AG04450 (cell line): Measurements from ENCODE around the gene ATXN1. TPM values are rescaled to one million over a fixed set of nuclear protein-coding genes. Genes with fewer than 3 reads are reported as not detected.

Source experiments
- CTCF ChIA-PET: fragments of 300-600, 350-600 bp; formaldehyde crosslinking; extraction: SDS; loops from one replicate; lab custom pipeline; 2022; ENCODE audit warnings: antibody characterized with exemption, inconsistent platforms; lab: Charles Lee
- POLR2A ChIA-PET: fragments of 350-600 bp; formaldehyde crosslinking; extraction: SDS; loops from one replicate; lab custom pipeline; 2021; ENCODE audit warnings: antibody characterized with exemption, inconsistent platforms; lab: Yijun Ruan, JAX
- DNase-seq: peaks from one replicate; pipeline ENCODE4 v3.0.0-alpha.2; 2011; ENCODE audit warnings: low read depth, low spot score
- H3K27ac ChIP-seq: one replicate; pipeline ENCODE4 v1.5.1; 2012; ENCODE audit warnings: low read depth, low read length, control low read depth
- H3K27me3 ChIP-seq: one replicate; pipeline ENCODE4 v1.6.0; 2012; ENCODE audit warnings: low read length; ENCODE audit not compliant: control insufficient read depth, insufficient read depth
- H3K4me3 ChIP-seq: 2 replicates; pipeline ENCODE4 v1.5.1; 2011; ENCODE audit warnings: mild to moderate bottlenecking, low read depth, low read length, control low read depth
- H3K9me3 ChIP-seq: 2 replicates; pipeline ENCODE4 v1.5.1; 2012; ENCODE audit warnings: low read length; ENCODE audit not compliant: control insufficient read depth, insufficient read depth
- CTCF ChIP-seq: IDR thresholded peaks from 2 replicates; pipeline ENCODE4 v1.5.1; 2011; ENCODE audit warnings: low read depth, low read length, control low read depth, inconsistent platforms
- polyA plus RNA-seq: library from polyadenylated mRNA; depleted of rRNA; stranded (reverse); fragments of >200 nt; gene quantifications from 2 replicates; pipeline ENCODE4 v1.2.3, GENCODE V29; 2011

ATXN1 gene
- polyA plus RNA-seq, 1 experiment: 12.6 TPM

- Histone ChIP-seq H3K27me3 (no peaks in the 10 kb centered on the region), H3K27ac (no peak overlapping the region), H3K9me3 (no peaks in the 10 kb centered on the region), H3K4me3 (no peak overlapping the region)
- POLR2A ChIA-PET: interaction anchor here (0.6 kb wide), 1 partner anchor 12 kb away, joined by 3 read pairs; no protein-coding TSS in a partner anchor
- CTCF ChIA-PET: interaction anchor here (0.6 kb wide), 1 partner anchor 8 kb away, joined by 6 read pairs; no protein-coding TSS in a partner anchor
- TF ChIP-seq CTCF: no peak
- DNase-seq: no peak
These were observed 116.6 kb downstream of the ATXN1 start for GRCh38 chr6:16644540-16645250.

- Histone ChIP-seq H3K4me3 (no peak overlapping the region), H3K27ac (peak overlapping the region; percentile 34), H3K9me3 (no peaks in the 10 kb centered on the region), H3K27me3 (no peaks in the 10 kb centered on the region)
- TF ChIP-seq CTCF: no peak
- peak; percentile 50 for DNase-seq
- ChIA-PET CTCF (no interaction called here), POLR2A (no interaction called here)
These were observed 121.4 kb downstream of the ATXN1 start for GRCh38 chr6:16639684-16640480.

- no peak overlapping the region for H3K4me3 ChIP-seq
- H3K9me3 ChIP-seq: no peaks in the 10 kb centered on the region
- ChIA-PET CTCF (interaction anchor here (0.7 to 1.4 kb wide), 2 partner anchors 124 to 338 kb away, joined by 5 read pairs; partner anchors contain the start of gene ATXN1), POLR2A (no interaction called here)
- no peak for TF ChIP-seq CTCF
- H3K27ac ChIP-seq: no peak overlapping the region
- DNase-seq: no peak
- no peaks in the 10 kb centered on the region for H3K27me3 ChIP-seq
These were observed 123.6 kb downstream of the ATXN1 start for GRCh38 chr6:16637635-16638034.

GRCh38 chr6:16635810-16636602 lies 125.3 kb downstream of the ATXN1 start:
- CTCF ChIA-PET: interaction anchor here (2.1 kb wide), 1 partner anchor 125 kb away, joined by 6 read pairs; no protein-coding TSS in a partner anchor

More at GRCh38 chr6:16635810-16636602, 125.3 kb downstream of the ATXN1 start:
- TF ChIP-seq CTCF: no peak
- POLR2A ChIA-PET: no interaction called here
- H3K4me3 ChIP-seq: no peak overlapping the region
- H3K9me3 ChIP-seq: no peaks in the 10 kb centered on the region
- no peak for DNase-seq
- H3K27ac ChIP-seq: no peak overlapping the region
- no peaks in the 10 kb centered on the region for H3K27me3 ChIP-seq
